ENCODE data around the gene UQCC3. TPM values are rescaled to one million over a fixed set of nuclear protein-coding genes. Genes with fewer than 3 reads are reported as not detected.
A peak's percentile ranks its signal among the peaks of the same experiment; 100 is the strongest.

The UQCC3 gene
- total and polyA plus RNA-seq, 2 of the 4 experiments (the other 2 are of a cell fraction), result 5.7 to 9.7 TPM

DNA sequence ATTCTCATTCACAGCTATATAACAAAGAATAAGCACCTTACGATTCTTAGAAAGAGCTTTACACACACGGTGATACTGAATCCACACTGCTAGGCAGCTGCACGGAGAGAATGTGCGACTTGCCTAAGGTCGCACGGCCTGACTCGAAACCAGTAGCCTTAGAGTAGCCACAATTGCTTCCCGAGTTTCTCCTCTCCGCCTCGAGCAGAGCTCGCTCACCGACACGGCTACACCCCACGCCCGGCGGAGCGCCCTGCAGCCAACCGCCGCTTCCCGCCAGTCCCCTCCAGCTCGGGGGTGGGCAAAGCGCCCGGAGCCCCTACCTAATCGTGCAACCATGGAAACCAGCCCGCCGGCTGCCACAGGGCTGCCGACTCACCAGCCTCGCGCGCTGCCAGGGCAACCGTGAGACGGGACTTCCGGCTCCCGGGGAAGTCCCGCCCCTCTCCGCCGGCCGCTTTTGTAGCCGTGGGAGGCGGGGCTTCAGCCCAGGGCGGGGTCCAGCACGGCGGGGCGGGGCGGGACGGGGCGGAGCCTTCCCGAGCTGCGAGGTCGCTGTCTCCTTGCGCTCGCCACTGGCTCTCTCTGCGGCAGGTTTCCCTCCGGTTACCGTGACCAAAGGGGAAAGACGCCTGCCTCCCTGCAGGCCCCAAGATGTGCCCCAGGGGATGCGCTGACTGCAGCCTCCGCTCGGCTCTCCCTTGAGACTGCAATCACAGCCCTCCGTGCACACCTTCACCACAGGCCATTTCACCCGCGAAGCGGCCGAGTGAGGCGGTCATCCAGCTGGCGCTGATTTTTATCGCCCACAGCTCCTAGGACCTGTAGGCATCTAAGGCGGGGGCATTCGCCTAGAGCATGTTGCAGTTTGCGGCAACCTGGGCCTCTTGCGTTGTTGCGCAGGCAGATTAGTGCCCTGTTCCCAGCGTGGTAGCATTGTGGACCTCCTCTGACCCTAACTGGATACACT, 34.7 kb downstream of the UQCC3 start:
- H2BK120ac ChIP-seq (ENCODE audit: low read depth, low read length), result peak overlapping the region; percentile 80
- H3K56ac ChIP-seq (ENCODE audit: extremely low read depth, insufficient read depth, low read length), result peak overlapping the region; percentile 75
- H3K23ac ChIP-seq (ENCODE audit: low read depth, low read length), result peak overlapping the region; percentile 99
- peak overlapping the region; percentile 97 for H3K14ac ChIP-seq (replicated peaks; ENCODE audit: low read depth, low read length)
- H3K27me3 ChIP-seq (ENCODE audit: control insufficient read depth, insufficient read depth, low read length), result no peaks in the 10 kb centered on the region
- intact Hi-C loops (cut with micrococcal nuclease), result no loop called here
- peaks cover 16% of the 10 kb centered on the region for H3K4me1 ChIP-seq (ENCODE audit: control insufficient read depth, insufficient read depth, low read length)
- H3K4me3 ChIP-seq (ENCODE audit: insufficient read depth, low read depth, low read length), result peak overlapping the region; percentile 55
- H3K4ac ChIP-seq (ENCODE audit: low read depth, low read length), result peak overlapping the region; percentile 90
- peak; percentile 90 for ATAC-seq (ENCODE audit: low read depth)
- peak overlapping the region; percentile 33; the same call in 1 of the 2 replicates for H4K5ac ChIP-seq (ENCODE audit: low read depth, low read length)
- peak overlapping the region; percentile 33 for H3K27ac ChIP-seq (ENCODE audit: insufficient read depth, low read length)
- H3K9ac ChIP-seq (ENCODE audit: low read depth, low read length), result peak overlapping the region; percentile 79
- CTCF ChIA-PET, result interaction anchor here (0.9 to 1.9 kb wide), 4 partner anchors 12 to 80 kb away, joined by 3 to 6 read pairs (median 4); partner anchors contain the start of gene LRRN4CL
- H2AK9ac ChIP-seq (replicated peaks; ENCODE audit: low read depth, low read length, poor library complexity), result peak overlapping the region; percentile 95
- H3K4me2 ChIP-seq (ENCODE audit: low read depth, low read length), result peak overlapping the region; percentile 94
- peak overlapping the region; percentile 8; the same call in 1 of the 3 replicates for H2BK15ac ChIP-seq (ENCODE audit: low read depth, low read length)
- peak; percentile 91 for DNase-seq
- in situ Hi-C loops (cut with MboI; ENCODE audit: low sequenced_read_pairs), result no loop called here
- peaks cover 13% of the 10 kb centered on the region for H3K36me3 ChIP-seq (ENCODE audit: control insufficient read depth, insufficient read depth, low read length)
- BruUV-seq (replicated peaks), result no TSS peak
- H3K9me3 ChIP-seq (ENCODE audit: control insufficient read depth, insufficient read depth, low read length), result no peaks in the 10 kb centered on the region
- H2AK5ac ChIP-seq (ENCODE audit: low read depth, low read length), result peak overlapping the region; percentile 67
- 9% methylated on average over 46 of the region's 73 CpGs; no CpG with 5 or more reads in 1 of the 2 experiments for WGBS, 2 experiments (ENCODE audit: extremely low coverage in 2 of 2, insufficient read length in 1 of 2)
- peak overlapping the region; percentile 41 for H2BK5ac ChIP-seq (ENCODE audit: low read depth, low read length, poor library complexity, severe bottlenecking)
- H4K20me1 ChIP-seq (ENCODE audit: insufficient read depth, low read length), result no peaks in the 10 kb centered on the region
- H3K79me1 ChIP-seq (ENCODE audit: low read depth in 1 of 2, low read length in 2 of 2), result peaks cover 18 to 53% of the 10 kb centered on the region in 2 experiments
- H4K8ac ChIP-seq (ENCODE audit: low read depth in 2 of 2, low read length in 2 of 2), result peak overlapping the region; percentile 83 to 84
- H2AFZ ChIP-seq (replicated peaks; ENCODE audit: low read length, poor library complexity), result peak overlapping the region; percentile 98
- peak overlapping the region; percentile 13; the same call in 1 of the 2 replicates for H3K18ac ChIP-seq (ENCODE audit: low read depth, low read length)
- dilution Hi-C loops (cut with HindIII; ENCODE audit: low sequenced_read_pairs, unreplicated experiment), result no loop called here
- POLR2A ChIA-PET (ENCODE audit: unreplicated experiment), result interaction anchor here (0.5 to 1.1 kb wide), 2 partner anchors 20 to 603 kb away, joined by 3 to 11 read pairs; no protein-coding TSS in a partner anchor
- H3K9me1 ChIP-seq (ENCODE audit: insufficient read depth, low read length), result peaks cover 17% of the 10 kb centered on the region
- H2BK20ac ChIP-seq (ENCODE audit: low read depth, low read length), result no peak overlapping the region
- H4K91ac ChIP-seq (ENCODE audit: insufficient read depth, low read depth, low read length), result peak overlapping the region; percentile 55
- TF ChIP-seq CEBPB (IDR thresholded peaks at IDR 0.05; ENCODE audit: low read depth, low read length) (no peak), BHLHE40 (IDR thresholded peaks at IDR 0.05; ENCODE audit: low read depth, low read length) (no peak), POLR2A (IDR thresholded peaks at IDR 0.05; ENCODE audit: low read depth, low read length) (0 out of 2 replicates have a peak, but pooled peaks have one; percentile 31), RCOR1 (IDR thresholded peaks at IDR 0.05; ENCODE audit: insufficient replicate concordance, low read length) (no peak), RAD21 (IDR thresholded peaks at IDR 0.05; ENCODE audit: low read length) (no peak), NFE2L2 (IDR thresholded peaks at IDR 0.05; ENCODE audit: low read depth, low read length) (no peak; the same call in 1 of the 2 replicates), MXI1 (IDR thresholded peaks at IDR 0.05; ENCODE audit: borderline replicate concordance, low read depth, low read length) (peak; percentile 82), MAFK (IDR thresholded peaks at IDR 0.05; ENCODE audit: low read depth, low read length) (no peak), CHD1 (IDR thresholded peaks at IDR 0.05; ENCODE audit: low read depth, low read length) (no peak), RFX5 (IDR thresholded peaks at IDR 0.05; ENCODE audit: low read depth, low read length) (no peak), SMC3 (IDR thresholded peaks at IDR 0.05; ENCODE audit: low read depth, low read length) (no peak), MAZ (IDR thresholded peaks at IDR 0.05; ENCODE audit: borderline replicate concordance, low read depth, low read length) (peak; percentile 41; the same call in 1 of the 2 replicates)
- TF ChIP-seq, protein P1, sequence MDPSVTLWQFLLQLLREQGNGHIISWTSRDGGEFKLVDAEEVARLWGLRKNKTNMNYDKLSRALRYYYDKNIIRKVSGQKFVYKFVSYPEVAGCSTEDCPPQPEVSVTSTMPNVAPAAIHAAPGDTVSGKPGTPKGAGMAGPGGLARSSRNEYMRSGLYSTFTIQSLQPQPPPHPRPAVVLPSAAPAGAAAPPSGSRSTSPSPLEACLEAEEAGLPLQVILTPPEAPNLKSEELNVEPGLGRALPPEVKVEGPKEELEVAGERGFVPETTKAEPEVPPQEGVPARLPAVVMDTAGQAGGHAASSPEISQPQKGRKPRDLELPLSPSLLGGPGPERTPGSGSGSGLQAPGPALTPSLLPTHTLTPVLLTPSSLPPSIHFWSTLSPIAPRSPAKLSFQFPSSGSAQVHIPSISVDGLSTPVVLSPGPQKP (IDR thresholded peaks at IDR 0.05; ENCODE audit: borderline replicate concordance, low read depth, low read length), result no peak
- TF ChIP-seq, protein P2, sequence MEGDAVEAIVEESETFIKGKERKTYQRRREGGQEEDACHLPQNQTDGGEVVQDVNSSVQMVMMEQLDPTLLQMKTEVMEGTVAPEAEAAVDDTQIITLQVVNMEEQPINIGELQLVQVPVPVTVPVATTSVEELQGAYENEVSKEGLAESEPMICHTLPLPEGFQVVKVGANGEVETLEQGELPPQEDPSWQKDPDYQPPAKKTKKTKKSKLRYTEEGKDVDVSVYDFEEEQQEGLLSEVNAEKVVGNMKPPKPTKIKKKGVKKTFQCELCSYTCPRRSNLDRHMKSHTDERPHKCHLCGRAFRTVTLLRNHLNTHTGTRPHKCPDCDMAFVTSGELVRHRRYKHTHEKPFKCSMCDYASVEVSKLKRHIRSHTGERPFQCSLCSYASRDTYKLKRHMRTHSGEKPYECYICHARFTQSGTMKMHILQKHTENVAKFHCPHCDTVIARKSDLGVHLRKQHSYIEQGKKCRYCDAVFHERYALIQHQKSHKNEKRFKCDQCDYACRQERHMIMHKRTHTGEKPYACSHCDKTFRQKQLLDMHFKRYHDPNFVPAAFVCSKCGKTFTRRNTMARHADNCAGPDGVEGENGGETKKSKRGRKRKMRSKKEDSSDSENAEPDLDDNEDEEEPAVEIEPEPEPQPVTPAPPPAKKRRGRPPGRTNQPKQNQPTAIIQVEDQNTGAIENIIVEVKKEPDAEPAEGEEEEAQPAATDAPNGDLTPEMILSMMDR (conservative IDR thresholded peaks at IDR 0.05; ENCODE audit: low read depth, low read length), result no peak

All from IMR-90 (cell line).